AG10803 (cell line): ENCODE results near the gene AKT3.

Experiments
- DNase-seq: peaks from one replicate; pipeline ENCODE4 v3.0.0; 2010; ENCODE audit warnings: low read depth
- H3K4me3 ChIP-seq: 2 replicates; pipeline ENCODE4 v1.5.1; 2011; ENCODE audit warnings: mild to moderate bottlenecking, low read length, control low read depth
- TF ChIP-seq, protein P1 (sequence below): conservative IDR thresholded peaks from 2 replicates; pipeline ENCODE4 v1.5.1; 2011; ENCODE audit warnings: mild to moderate bottlenecking, low read length, control low read depth, inconsistent platforms

The AKT3 gene

DNA sequence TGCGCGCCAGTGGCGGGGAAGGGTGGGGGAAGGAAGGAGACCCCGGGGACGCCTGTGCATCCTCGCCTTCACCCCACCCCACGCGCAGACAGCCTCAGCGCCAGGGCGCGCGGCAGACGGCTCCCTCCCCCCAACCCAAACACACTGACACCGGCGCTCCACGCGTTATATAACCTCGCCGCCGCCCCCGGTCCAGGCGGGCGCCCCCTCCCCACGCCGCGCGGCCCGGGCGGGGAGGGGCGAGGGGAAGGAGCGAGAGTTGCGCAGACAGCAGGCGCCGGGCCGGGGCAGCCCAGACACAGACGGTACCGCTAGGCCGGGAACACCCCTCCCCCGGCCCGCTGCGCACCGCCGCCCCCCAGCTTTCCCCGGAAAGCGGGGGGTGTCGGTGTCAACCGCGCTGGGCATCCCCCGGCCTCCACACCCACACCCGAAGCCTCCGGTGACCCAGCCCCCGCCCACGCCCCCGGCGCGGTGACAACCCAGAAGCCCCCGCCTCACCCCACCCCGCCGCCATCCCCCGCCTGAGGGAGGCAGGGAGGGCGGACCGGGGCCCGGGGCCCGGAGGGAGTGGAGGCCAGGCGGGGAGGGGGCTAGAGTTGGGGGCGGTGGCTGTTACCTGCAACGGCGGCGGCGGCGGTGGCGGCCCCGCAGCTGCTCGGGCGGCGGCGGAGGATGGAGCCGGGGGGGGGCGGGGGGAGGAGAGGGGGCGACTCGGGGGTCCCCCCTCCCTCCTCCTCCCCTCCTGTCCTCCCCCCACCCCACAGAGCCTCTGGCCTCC, 432 bp downstream of the AKT3 start:
- TF ChIP-seq, protein P1, sequence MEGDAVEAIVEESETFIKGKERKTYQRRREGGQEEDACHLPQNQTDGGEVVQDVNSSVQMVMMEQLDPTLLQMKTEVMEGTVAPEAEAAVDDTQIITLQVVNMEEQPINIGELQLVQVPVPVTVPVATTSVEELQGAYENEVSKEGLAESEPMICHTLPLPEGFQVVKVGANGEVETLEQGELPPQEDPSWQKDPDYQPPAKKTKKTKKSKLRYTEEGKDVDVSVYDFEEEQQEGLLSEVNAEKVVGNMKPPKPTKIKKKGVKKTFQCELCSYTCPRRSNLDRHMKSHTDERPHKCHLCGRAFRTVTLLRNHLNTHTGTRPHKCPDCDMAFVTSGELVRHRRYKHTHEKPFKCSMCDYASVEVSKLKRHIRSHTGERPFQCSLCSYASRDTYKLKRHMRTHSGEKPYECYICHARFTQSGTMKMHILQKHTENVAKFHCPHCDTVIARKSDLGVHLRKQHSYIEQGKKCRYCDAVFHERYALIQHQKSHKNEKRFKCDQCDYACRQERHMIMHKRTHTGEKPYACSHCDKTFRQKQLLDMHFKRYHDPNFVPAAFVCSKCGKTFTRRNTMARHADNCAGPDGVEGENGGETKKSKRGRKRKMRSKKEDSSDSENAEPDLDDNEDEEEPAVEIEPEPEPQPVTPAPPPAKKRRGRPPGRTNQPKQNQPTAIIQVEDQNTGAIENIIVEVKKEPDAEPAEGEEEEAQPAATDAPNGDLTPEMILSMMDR, result no peak
- H3K4me3 ChIP-seq, result peak overlapping the region; percentile 77
- DNase-seq, result no peak

DNA sequence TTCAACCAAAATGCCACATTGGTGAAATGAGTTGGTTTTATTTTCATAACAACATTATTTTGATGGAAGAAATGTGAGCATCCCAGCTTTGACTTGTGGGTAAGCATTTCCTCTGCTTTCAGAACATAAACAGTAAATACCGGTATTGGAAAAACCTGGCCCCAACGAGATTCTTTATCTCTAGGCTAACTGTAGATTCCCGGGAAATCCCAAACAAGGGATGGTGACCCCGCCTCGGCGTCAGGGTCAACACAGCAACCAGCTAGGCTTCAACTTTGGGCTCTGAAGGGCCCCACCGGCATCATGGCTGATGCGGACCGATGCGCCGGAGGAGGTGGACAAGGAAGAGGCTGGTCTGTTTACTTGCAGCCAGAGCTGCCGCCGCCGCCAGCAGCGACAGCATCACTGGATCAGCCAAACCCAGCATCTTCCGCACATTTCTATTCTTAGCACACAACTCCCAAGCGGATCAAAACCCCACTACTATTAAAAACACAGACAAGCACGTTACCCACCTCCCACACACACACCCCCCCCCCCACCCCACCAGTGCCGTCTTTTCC, 1.1 kb downstream of the AKT3 start:
- DNase-seq, result peak; percentile 76
- H3K4me3 ChIP-seq, result peak overlapping the region; percentile 77
- TF ChIP-seq, protein P1, result no peak

DNA sequence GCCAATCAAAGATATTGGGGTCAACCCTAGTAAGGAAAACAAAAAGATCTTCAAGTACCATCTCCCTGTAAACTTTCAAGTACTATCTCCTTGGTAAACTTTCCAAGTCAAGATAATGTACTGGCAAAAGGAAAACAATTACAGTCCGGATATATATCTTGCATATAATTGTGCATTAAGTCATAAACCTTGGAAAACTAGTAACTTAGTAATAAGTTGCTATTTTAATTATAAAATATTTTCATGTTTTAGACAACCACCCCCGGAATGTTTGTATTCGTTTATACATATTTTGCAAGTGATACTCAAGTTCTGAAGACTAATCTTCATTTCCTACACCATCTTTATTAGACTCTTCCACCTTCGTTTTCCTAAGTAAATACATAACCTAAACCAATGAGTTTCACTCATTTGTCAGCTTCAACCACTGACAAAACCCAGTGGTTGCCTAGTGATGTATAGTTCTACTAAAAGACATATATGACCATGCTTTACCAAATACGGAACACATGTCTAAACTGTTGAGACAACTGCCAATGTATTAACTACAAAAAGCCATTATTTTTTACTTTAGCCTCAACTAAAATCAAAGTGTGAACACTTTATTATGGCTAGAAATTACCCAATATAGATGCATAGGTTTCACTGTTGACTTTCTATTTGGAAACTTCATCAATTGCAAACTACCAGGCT, 1.7 kb downstream of the AKT3 start:
- TF ChIP-seq, protein P1, result no peak
- no peak for DNase-seq
- H3K4me3 ChIP-seq, result peak overlapping the region; percentile 77

DNA sequence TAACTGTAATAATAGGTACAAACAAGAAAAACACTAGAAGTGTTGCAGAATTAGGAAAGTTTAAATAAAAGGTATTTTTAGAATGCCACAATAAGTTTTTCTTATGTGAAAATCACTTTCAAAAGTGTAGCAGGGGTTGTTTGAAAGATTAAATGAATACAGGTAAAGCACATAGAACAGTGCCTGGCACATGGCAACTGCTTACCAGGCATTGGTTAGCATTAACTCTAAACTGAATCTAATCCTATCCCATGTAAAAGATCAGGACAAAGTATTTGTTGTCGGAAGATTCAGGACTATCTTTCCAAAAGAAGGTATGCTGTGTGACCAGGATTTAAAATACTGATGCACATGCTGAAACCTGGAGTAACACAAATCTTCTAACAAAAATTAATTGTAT, 3.3 kb downstream of the AKT3 start:
- TF ChIP-seq, protein P1, result no peak

DNA sequence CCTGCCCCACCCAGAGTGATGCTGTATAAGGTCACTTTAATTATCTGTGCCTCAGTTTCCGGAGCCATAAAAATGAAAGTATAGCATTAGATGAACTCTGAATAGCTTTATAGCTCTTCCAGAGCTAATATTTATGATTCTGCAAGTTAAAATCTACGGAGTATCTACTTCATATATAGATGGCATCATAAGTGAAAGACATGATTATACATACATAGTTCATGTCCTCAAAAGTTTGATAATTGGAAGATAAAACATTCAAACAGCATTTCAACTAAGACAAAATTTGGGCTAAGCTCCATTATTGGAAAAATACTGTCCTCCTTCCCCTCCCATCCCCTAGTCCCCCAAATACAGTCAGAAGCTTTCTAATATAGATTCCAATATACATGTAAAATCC, 4.2 kb downstream of the AKT3 start:
- no peak for DNase-seq
- TF ChIP-seq, protein P1, result no peak
- H3K4me3 ChIP-seq, result no peak overlapping the region

More for the DNA sequence above, 3.3 kb downstream of the AKT3 start:
- no peak overlapping the region for H3K4me3 ChIP-seq
- no peak for DNase-seq

DNA sequence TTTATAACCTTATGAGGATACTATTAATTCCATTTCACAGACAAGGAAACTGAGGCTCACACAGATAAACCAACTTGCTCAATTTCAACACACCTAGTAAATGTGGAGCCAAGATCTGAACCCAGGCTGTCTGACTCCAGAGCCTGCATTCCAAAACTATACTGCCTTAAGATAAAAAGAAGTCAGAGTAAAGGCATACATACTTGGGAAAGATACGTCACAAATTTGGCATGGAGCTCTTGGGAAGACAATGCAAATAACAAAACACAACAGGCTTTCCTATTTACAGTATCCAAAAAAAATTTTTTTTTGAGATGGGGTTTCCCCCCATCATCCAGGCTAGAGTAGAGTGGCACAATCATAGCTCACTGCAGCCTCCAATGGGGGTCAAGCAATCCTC, 5.9 kb downstream of the AKT3 start:
- TF ChIP-seq, protein P1, result no peak
- DNase-seq, result no peak
- H3K4me3 ChIP-seq, result no peak overlapping the region

DNA sequence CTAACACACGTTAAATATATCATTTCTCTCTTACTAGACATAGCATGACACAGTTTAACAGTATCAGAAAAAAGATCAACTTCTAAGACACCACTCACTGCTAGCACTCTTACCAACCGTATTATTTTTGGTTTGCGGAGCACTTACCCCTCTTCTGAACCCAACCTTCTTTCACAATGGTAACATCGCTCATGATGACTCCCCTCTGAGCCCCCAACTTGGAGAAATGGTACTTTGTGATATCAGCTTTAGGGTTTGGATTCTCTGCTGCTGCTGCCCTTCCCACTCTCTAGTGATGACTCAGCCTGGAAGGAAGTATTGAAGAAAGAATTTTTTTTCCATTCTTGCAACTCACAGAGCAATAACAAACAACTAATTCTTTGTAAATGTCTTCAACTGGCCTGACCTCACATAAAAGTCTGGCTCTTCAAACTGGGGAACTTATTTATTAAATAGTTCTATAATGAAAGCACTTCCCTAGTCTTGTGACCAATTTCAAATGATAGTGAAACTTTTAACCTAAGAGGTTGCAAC, 7.0 kb downstream of the AKT3 start:
- TF ChIP-seq, protein P1, result no peak
- DNase-seq, result peak; percentile 83

More for the DNA sequence above, 7.0 kb downstream of the AKT3 start:
- no peak overlapping the region for H3K4me3 ChIP-seq
